Measurements from ENCODE around the gene PBXIP1.

Gene PBXIP1

GRCh38 chr1:154956544-154956941, 644 bp upstream of the PBXIP1 start:
- no peak for DNase-seq (ENCODE audit: low read depth)

DNA sequence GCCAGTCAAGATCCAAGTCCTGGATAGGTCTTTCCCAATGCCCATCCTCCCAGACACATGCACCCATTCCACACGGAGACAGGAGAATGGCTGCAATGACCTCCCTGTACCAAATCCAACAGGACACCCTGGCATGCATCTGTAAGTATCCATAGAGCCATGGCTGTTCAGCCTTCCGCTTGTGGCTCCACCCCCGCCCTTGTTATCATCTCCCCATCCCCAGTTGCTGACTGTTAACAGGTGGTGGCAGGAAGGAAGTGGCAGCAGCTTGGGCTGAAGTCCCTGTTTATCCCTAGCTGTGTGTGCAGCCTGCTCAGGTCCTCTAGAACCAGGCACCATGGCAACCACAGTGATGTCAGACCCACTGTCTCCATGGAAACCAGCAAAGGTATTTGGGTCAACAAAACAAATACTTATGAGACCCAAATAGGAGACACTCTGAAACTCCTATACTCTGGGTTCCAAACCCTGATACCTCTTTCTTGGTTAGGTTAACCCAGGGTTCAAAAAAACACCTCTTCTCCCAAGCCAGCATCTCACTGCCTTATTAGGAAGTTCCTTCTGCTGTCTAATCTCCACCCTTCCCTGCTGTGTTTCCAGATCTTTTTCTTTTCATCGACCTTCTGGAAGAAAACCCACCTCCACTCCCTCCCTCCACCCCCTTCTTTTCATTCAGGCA, 721 bp downstream of the PBXIP1 start:
- DNase-seq (ENCODE audit: low read depth): no peak

GRCh38 chr1:154954541-154954940, 1.4 kb downstream of the PBXIP1 start:
- DNase-seq (ENCODE audit: low read depth): no peak

DNA sequence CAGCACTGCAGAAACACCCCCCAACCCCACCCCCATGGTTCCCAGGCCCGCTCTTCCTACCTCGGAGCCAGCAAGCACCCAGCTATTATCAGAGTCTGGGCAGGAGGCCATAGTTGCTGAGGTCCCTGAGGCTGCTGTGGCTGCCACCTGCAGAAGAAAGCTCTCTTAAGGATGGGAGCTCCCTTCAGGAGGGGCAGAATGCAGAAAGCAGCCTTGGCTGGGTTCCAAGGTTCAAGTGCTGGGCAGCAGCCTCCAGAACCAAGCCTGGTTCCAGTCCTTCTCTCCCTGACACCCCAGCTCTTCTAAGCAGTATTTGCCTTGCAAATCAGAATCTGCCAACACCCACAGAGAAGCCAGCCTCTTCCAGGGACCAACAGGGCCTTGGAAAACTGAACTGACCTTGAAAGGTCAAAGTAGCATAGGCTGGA, 2.3 kb downstream of the PBXIP1 start:
- no peak for DNase-seq (ENCODE audit: low read depth)

DNA sequence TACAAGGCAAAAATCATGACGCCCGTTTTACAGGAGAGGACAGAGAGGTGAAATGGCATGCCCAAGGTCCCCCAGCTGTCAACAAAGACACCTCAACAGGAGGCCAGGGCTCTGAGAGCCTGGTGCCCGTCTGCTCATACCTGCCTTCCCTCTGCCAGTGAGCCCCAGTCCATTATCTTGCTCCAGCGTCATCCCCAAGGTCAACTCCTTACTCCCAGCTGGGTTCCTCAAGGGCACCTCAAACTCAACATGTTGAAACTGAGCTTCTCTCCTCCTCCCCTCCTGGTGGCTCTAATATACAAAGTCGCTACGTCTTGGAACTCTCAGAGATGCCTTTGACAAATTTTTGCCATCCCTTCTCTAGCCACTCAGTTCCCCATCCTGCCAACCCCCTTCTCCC, 3.2 kb downstream of the PBXIP1 start:
- no peak for DNase-seq (ENCODE audit: low read depth)

DNA sequence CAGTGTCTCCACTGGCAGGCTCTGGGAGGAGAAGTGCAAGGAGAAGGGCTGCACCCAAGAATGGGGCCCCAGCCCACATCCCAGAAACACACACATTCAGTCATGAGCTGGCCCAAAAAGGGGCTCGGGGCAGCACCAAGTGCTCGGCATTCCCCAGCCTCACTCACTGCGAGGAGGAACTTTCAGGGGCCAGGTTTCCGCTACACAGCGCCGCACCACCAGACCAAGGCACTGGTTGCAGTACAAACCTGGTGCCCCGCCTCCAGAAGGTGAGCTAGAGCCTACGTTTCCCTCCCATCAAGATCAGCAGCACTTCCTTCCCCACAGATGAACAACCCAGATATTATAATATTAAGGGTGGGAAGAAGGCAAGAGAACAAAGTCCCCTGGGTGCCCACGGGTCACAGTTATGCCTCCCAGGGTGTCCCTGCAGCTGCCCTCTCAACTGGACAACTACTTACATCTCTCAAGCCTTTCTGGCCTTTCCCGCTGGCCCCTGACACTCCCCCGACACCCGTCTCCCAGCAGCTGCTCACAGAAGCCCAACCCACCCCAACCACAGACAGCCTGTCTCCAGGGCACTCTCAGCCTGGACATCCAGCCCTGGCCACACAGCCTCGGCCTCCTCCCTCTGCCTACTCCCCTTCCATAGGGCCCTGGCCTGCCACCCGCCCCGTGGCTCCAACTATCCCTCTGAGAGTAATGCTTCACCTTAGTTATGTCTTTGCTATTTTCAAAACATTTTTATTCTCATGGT, 3.8 kb downstream of the PBXIP1 start:
- DNase-seq (ENCODE audit: low read depth): no peak

DNA sequence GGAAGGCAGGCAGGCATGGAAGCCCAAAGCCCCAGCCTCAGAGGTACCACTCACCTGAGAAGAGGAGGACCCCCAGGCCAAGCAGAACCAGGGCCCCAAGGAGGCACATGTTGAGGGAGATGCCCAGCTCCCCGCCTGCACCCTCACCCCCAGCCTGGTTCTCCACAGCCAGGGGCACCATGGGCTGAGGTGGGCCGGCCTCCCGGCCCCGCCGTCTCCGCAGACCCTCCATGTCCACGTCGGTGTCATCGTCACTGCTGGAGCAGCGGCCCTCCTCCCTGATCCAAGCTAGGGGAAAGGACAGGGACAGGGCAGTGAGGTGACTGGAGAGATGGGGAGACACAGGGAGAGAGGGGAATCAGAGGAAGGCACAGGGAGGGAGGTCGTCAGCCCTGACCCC, 7.8 kb downstream of the PBXIP1 start:
- DNase-seq (ENCODE audit: low read depth): no peak

- no peak for DNase-seq (ENCODE audit: low read depth)
Observed at GRCh38 chr1:154945962-154946850, 9.7 kb downstream of the PBXIP1 start.

GRCh38 chr1:154945160-154945961, 10.5 kb downstream of the PBXIP1 start:
- no peak for DNase-seq (ENCODE audit: low read depth)

GRCh38 chr1:154944401-154945159, 11.3 kb downstream of the PBXIP1 start:
- no peak for DNase-seq (ENCODE audit: low read depth)

GRCh38 chr1:154943649-154944400, 12.1 kb downstream of the PBXIP1 start:
- no peak for DNase-seq (ENCODE audit: low read depth)

DNA sequence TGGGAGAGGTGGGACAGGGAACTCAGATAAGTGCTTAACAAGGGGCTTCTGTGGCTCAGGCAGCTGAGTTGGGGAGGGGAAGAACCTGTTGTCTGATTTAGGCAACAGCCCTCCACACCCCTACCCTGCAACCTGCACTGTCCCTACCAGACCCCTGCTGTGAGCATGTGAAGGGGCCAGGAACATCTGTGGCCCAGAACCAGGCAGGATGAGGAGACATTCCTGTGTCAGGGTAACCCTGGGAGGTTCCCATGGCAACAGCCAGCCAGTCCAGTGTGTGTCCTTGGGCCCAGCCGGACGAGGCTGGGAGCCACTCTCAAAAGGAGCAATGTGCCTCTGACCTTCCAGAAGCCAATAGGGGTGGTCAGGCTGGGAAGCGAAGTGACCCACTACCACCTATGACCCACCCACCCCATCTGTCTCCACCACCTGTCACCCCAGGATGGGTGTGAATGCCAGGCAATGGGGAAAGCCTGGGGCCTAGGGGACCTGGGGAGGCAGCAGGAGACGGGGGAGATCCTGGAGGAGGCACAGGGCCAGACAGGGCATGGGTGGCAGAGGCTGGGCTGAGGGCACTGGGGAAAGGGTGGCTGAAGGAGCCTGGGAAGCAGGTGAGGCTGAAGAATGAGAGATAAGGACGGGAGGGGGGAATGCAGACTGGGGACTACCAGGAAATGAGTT, 14.4 kb downstream of the PBXIP1 start:
- DNase-seq (ENCODE audit: low read depth): no peak

DNA sequence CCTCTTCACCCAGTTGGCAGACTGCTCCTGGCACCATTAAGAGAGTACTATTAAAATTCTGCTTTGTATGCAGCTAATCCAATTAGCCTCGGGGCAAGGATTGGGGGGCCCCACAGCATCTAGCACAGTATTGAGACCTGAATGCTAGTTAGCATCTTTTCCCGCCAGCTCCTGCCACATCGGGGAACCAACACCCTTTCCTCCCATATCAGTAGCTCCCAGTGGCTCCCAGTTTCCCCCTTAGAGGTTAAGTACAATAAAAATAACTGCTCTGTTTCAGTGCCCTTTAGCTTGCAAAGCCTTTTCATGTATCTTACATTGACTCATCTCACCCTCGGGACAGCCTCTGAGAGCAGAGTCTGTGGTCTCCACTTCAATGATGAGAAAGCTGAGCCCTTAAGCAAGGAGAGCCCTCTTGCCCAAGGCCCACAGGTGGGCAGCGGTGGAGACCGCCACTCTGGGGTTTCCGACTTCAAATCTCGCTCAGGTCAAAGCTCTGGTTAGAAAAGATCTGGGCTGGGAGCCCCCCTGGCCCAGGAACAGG, 15.2 kb downstream of the PBXIP1 start:
- DNase-seq (ENCODE audit: low read depth): no peak

- no peak for DNase-seq (ENCODE audit: low read depth)
Observed at GRCh38 chr1:154940213-154940560, 15.7 kb downstream of the PBXIP1 start.

DNA sequence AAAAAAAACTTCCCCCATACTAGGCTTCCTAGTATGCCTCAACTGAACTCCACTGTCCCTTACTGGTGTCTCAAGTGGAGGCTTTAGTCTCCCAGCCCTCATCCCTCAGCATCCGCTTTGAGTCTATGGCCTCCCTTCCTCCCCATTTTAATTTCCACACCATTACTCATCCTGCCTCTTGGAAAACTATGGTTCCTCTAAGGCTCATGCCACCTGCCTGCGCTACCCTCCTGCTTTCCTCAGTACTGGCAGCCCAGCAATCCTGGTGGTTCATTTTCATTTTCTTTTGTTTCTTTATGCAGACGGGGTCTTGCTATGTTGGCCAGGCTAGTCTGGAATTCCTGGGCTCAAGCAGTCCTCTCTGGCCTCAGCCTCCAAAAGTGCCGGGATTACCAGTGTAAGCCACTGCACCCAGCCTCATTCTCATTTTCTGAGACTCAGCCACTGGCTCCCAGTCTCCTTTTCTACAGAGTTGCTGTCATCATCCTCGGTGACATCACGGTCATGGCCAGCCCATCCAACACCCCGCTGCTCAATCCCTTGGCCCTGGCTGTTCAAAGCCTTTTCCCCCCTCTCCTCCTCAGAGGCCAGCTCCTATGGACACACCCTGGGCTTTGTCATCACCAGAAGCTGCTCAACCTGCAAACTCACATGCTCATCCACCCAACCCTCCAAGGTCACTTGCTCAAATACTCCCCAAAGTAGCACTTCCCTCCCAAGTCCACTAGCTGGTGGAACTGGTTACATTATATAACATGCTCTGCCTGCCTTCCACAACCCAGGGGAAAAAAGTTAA, 17.1 kb downstream of the PBXIP1 start:
- no peak for DNase-seq (ENCODE audit: low read depth)

- no peak for DNase-seq (ENCODE audit: low read depth)
Observed at GRCh38 chr1:154937988-154938386, 17.9 kb downstream of the PBXIP1 start.

- DNase-seq (ENCODE audit: low read depth): peak; percentile 92
Observed at GRCh38 chr1:154937085-154937987, 18.6 kb downstream of the PBXIP1 start.

Data from CMK (cell line).